ENCODE measurements around the gene HOPX.
"Not testable (repeated sequence)": the region's sequence is repeated elsewhere in the genome, so short reads cannot be mapped to it uniquely, and the experiment has no call there.

The HOPX gene

DNA sequence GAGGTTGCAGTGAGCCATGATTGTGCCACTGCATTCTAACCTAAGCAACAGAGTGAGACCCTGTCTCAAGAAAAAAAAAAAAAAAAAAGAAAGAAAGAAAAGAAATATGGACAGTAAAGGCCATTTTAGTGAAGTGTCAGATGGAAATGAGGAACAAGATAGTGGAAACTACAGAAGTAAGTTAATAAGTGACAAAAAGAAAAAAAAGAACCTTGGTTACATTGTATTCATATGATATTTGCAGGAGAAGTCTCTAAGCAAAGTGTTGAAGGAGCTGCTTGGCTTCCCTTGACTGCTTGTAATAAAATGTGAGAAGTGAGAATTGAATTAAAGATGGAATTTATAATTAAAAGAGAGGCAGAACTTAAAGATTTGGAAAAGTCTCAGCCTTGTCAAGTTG lies 73.2 kb downstream of the HOPX start:
- DNase-seq (ENCODE audit: extremely low read depth, low read depth), result no peak
- TF ChIP-seq, protein P1, sequence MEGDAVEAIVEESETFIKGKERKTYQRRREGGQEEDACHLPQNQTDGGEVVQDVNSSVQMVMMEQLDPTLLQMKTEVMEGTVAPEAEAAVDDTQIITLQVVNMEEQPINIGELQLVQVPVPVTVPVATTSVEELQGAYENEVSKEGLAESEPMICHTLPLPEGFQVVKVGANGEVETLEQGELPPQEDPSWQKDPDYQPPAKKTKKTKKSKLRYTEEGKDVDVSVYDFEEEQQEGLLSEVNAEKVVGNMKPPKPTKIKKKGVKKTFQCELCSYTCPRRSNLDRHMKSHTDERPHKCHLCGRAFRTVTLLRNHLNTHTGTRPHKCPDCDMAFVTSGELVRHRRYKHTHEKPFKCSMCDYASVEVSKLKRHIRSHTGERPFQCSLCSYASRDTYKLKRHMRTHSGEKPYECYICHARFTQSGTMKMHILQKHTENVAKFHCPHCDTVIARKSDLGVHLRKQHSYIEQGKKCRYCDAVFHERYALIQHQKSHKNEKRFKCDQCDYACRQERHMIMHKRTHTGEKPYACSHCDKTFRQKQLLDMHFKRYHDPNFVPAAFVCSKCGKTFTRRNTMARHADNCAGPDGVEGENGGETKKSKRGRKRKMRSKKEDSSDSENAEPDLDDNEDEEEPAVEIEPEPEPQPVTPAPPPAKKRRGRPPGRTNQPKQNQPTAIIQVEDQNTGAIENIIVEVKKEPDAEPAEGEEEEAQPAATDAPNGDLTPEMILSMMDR (IDR thresholded peaks at IDR 0.05; ENCODE audit: low read depth, low read length), result no peak

DNA sequence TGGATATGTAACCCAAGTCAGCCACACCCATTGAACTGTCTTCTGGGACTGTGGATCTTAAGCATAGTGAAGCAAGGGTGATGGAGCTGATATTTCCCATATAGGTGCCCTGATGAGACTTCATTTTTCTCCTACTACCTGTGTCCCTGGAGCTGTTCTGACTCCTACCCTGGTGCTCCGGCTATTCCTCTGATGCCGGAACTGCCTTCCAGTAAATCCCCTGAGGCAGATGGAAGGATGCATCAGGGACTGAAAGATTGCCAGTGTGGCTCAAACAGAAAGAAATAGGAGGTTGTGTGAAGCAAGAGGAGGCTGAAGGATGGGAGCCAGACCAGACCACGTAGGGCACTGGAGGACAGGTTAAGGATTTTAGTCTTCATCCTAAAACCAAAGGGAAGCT lies 74.7 kb downstream of the HOPX start:
- TF ChIP-seq, protein P1 (IDR thresholded peaks at IDR 0.05; ENCODE audit: low read depth, low read length), result no peak
- no peak for DNase-seq (ENCODE audit: extremely low read depth, low read depth)

DNA sequence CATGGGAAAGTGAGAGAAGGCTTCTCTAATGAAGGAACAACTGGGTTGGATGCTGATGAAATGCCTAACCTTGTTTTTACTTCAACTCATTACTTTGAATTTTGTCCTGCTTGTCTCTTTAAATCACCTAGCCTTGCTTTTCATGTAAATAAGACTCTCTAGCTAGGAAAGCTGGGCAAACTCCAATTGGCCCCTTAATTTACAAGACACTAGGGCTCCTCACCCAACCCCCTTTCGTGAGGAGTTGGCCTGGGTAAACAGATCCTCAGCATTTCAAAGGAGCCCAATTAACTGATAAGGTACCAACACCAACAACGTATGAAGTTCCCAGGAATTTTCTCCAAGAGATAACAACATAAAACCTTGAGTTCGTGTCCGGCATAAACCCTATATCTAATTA lies 75.6 kb downstream of the HOPX start:
- not testable (repeated sequence) for DNase-seq (ENCODE audit: extremely low read depth, low read depth)

DNA sequence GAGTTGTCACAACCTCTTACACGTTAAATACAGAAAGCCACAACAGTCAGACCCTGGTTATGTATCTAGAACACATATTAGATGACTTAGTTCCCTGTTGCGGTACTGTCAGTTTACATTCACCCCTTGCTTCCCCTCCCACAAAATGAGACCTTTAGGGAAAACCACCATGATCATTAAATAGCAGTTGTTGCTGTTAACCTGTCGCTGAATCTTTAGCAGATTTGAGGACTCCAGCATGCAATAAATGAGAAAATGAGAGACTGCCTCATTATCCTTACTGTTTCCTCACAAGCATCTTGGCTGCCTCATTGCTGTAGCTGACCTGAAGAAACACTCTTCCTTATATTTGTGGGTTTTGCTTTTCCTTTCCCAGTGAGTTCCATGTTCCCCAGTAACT lies 77.8 kb downstream of the HOPX start:
- TF ChIP-seq, protein P1 (IDR thresholded peaks at IDR 0.05; ENCODE audit: low read depth, low read length), result no peak
- DNase-seq (ENCODE audit: extremely low read depth, low read depth), result no peak

Data from AG09319 (cell line).